A549 (cell line): ENCODE results near the gene ZNF267. TPM values are rescaled to one million over a fixed set of nuclear protein-coding genes. Genes with fewer than 3 reads are reported as not detected.

Experiments
- ATAC-seq, 2 experiments: fragments of 200-7000 bp in 1 of 2; fragments of >200 bp in 1 of 2; cut with Nextera tagmentation in 1 of 2; cut with Tn5 transposase in 1 of 2; 3 replicates each; pipeline versions ENCODE4 v1.8.0 to v1.9.1; 2018 to 2020; ENCODE audit warnings: mild to moderate bottlenecking in 1 of 2, moderate library complexity in 1 of 2
- CTCF ChIA-PET: fragments of 300-600 bp; sonication (Branson Sonifier 250); formaldehyde crosslinking; extraction: SDS; loops from one replicate; lab custom pipeline; 2021; ENCODE audit warnings: antibody characterized with exemption, inconsistent platforms; lab: Yijun Ruan, JAX
- POLR2A ChIA-PET: fragments of 350-600 bp; formaldehyde crosslinking; extraction: SDS; loops from one replicate; lab custom pipeline; 2021; ENCODE audit warnings: antibody characterized with exemption, inconsistent platforms; lab: Yijun Ruan, JAX
- DNase-seq, 2 experiments: peaks; one replicate each; pipeline versions ENCODE4 v3.0.0 to v3.0.0-alpha.2; 2011 to 2016; ENCODE audit warnings: low read depth in 1 of 2, low spot score in 1 of 2
- FAIRE-seq: peaks from 2 replicates; lab custom pipeline; 2011; peaks lifted over from hg19 to GRCh38; lab: Jason Lieb, UNC
- H3K27ac ChIP-seq, 2 experiments: fragments of >200 bp; sonication (Bioruptor Twin); formaldehyde crosslinking; 3 replicates each; pipeline ENCODE4 v1.5.1; 2016 to 2017
- H3K4me1 ChIP-seq: fragments of >200 bp; sonication (Bioruptor Twin); formaldehyde crosslinking; 3 replicates; pipeline ENCODE4 v1.6.1; 2016
- H3K4me2 ChIP-seq: fragments of >200 bp; sonication (Bioruptor Twin); formaldehyde crosslinking; 3 replicates; pipeline ENCODE4 v1.6.1; 2016
- H3K4me3 ChIP-seq: fragments of >200 bp; sonication (Bioruptor Twin); formaldehyde crosslinking; 3 replicates; pipeline ENCODE4 v1.5.1; 2016
- H3K9me3 ChIP-seq: fragments of >200 bp; sonication (Bioruptor Twin); formaldehyde crosslinking; 3 replicates; pipeline ENCODE4 v1.6.1; 2016
- ATOH8 ChIP-seq: fragments of 250-450 bp; sonication (Bioruptor Pico); IDR thresholded peaks from 2 replicates; pipeline ENCODE4 v1.5.0; 2020; ENCODE audit warnings: low read depth, mild to moderate bottlenecking, moderate library complexity
- CEBPB ChIP-seq, 2 experiments: fragments of >200 bp in 1 of 2; sonication (Bioruptor Twin) in 1 of 2; formaldehyde crosslinking in 1 of 2; IDR thresholded peaks; 2 replicates each; pipeline ENCODE4 v1.6.1; 2012 to 2016
- CHD4 ChIP-seq: fragments of 200-600 bp; sonication (generic); IDR thresholded peaks from 2 replicates; pipeline ENCODE4 v1.6.1; 2016; ENCODE audit warnings: antibody characterized with exemption, mild to moderate bottlenecking, borderline replicate concordance
- ELK1 ChIP-seq: fragments of 150-350 bp; IDR thresholded peaks from 2 replicates; pipeline ENCODE4 v1.6.1; 2014; ENCODE audit warnings: low read depth, mild to moderate bottlenecking, low read length
- ESRRA ChIP-seq: fragments of 150-350 bp; IDR thresholded peaks from 2 replicates; pipeline ENCODE4 v1.6.1; 2014; ENCODE audit warnings: mild to moderate bottlenecking, low read length, borderline replicate concordance
- HDAC2 ChIP-seq: fragments of 200-600 bp; sonication (generic); IDR thresholded peaks from 2 replicates; pipeline ENCODE4 v1.6.1; 2016
- MAFK ChIP-seq: fragments of 450-650 bp; IDR thresholded peaks from 2 replicates; pipeline ENCODE4 v1.6.1; 2014; ENCODE audit not compliant: partially characterized antibody
- MAX ChIP-seq: IDR thresholded peaks from 2 replicates; pipeline ENCODE4 v1.6.1; 2012
- MYC ChIP-seq: IDR thresholded peaks from 2 replicates; pipeline ENCODE4 v1.6.1; 2012; ENCODE audit warnings: mild to moderate bottlenecking, inconsistent platforms, low read length, improper control_type of control experiment, borderline replicate concordance
- PBX3 ChIP-seq: IDR thresholded peaks from 2 replicates; pipeline ENCODE4 v1.6.1; 2012
- RCOR1 ChIP-seq: fragments of 150-350 bp; IDR thresholded peaks from 2 replicates; pipeline ENCODE4 v1.6.1; 2014; ENCODE audit warnings: antibody characterized with exemption, low read length, low read depth
- RFX5 ChIP-seq: fragments of 450-650 bp; IDR thresholded peaks from 2 replicates; pipeline ENCODE4 v1.7.1; 2014; ENCODE audit warnings: antibody characterized with exemption, mild to moderate bottlenecking, moderate library complexity
- SMC3 ChIP-seq: fragments of >200 bp; sonication (Bioruptor Twin); formaldehyde crosslinking; IDR thresholded peaks from 3 replicates; pipeline ENCODE4 v1.6.1; 2018; ENCODE audit warnings: inconsistent platforms
- TFCP2L1 ChIP-seq: fragments of 250-450 bp; sonication (Bioruptor Pico); IDR thresholded peaks from 2 replicates; pipeline ENCODE4 v1.5.0; 2021; ENCODE audit warnings: mild to moderate bottlenecking
- ZC3H11A ChIP-seq: fragments of 450-650 bp; IDR thresholded peaks from 2 replicates; pipeline ENCODE4 v1.6.1; 2014; ENCODE audit warnings: antibody characterized with exemption, mild to moderate bottlenecking
- ZSCAN20 ChIP-seq: fragments of 250-450 bp; sonication (Bioruptor Pico); IDR thresholded peaks from 2 replicates; pipeline ENCODE4 v1.8.0; 2022; ENCODE audit warnings: mild to moderate bottlenecking, moderate library complexity
- WGBS: methylation state at CpG from one replicate; pipeline ENCODE4 v1.1.6; 2017; ENCODE audit errors: missing lambda C conversion rate; 5-methylcytosine and 5-hydroxymethylcytosine counted together
- polyA plus RNA-seq, 4 experiments: library from polyadenylated mRNA; depleted of rRNA in 3 of 4; stranded (reverse); fragments of >200 nt; fragmentation: RNase III in 1 of 4; extraction: RNeasy Plus Mini Kit Qiagen cat#74134 plus additional on column Dnase treatment in 1 of 4; gene quantifications; 2 replicates in 3 of 4; 3 replicates in 1 of 4; pipeline ENCODE4 v1.2.3, GENCODE V29; 2011 to 2017

Gene ZNF267
- polyA plus RNA-seq, 2 of the 4 experiments (the other 2 are of a cell fraction), result 8.3 to 10.2 TPM

- Histone ChIP-seq H3K9me3 (peaks cover 6% of the 10 kb centered on the region; the same call in 1 of the 3 replicates), H3K27ac (no peak overlapping the region), H3K4me3 (no peak overlapping the region), H3K4me1 (peaks cover 7% of the 10 kb centered on the region; the same call in 2 of the 3 replicates), H3K4me2 (no peak overlapping the region)
- no peak for TF ChIP-seq HDAC2
- POLR2A ChIA-PET, result no interaction called here
- ATAC-seq (no peak), FAIRE-seq (no peak), DNase-seq (no peak)
- CTCF ChIA-PET, result interaction anchor here (1.5 kb wide), 1 partner anchor 918 kb away, joined by 4 read pairs; no protein-coding TSS in a partner anchor
- WGBS, result 50% methylated on average over 2 of the region's 2 CpGs
Measured at GRCh38 chr16:31870809-31871208, 2.8 kb upstream of the ZNF267 start.

- CTCF ChIA-PET, result interaction anchor here (0.6 to 1.5 kb wide), 2 partner anchors 195 to 919 kb away, joined by 3 to 4 read pairs; no protein-coding TSS in a partner anchor
Measured at GRCh38 chr16:31871510-31871909, 2.1 kb upstream of the ZNF267 start.

GRCh38 chr16:31872201-31872600, 1.4 kb upstream of the ZNF267 start:
- H3K4me2 ChIP-seq, result no peak overlapping the region
- DNase-seq (no peak), ATAC-seq (no peak), FAIRE-seq (no peak)
- no peak overlapping the region for H3K27ac ChIP-seq
- POLR2A ChIA-PET, result interaction anchor here (0.8 to 1.0 kb wide), 2 partner anchors 159 to 412 kb away, joined by 3 read pairs; partner anchors contain the start of gene ARMC5
- WGBS, result 47% methylated on average over 6 of the region's 6 CpGs
- peaks cover 14% of the 10 kb centered on the region; the same call in 2 of the 3 replicates for H3K9me3 ChIP-seq
- CTCF ChIA-PET, result interaction anchor here (0.6 to 1.5 kb wide), 2 partner anchors 196 to 920 kb away, joined by 3 to 4 read pairs; no protein-coding TSS in a partner anchor
- peaks cover 7% of the 10 kb centered on the region; the same call in 2 of the 3 replicates for H3K4me1 ChIP-seq
- TF ChIP-seq TFCP2L1 (CRISPR knock-in tag), result no peak
- no peak for TF ChIP-seq CEBPB (IDR thresholded peaks at IDR 0.05)
- TF ChIP-seq CHD4, result no peak
- no peak for TF ChIP-seq ESRRA
- TF ChIP-seq MAX, result no peak
- TF ChIP-seq PBX3, result no peak
- TF ChIP-seq ZC3H11A, result no peak
- TF ChIP-seq SMC3, result no peak
- TF ChIP-seq ELK1, result no peak
- TF ChIP-seq MYC, result no peak
- no peak for TF ChIP-seq HDAC2
- TF ChIP-seq RFX5, result no peak
- no peak for TF ChIP-seq RCOR1
- H3K4me3 ChIP-seq, result no peak overlapping the region

More at GRCh38 chr16:31871510-31871909, 2.1 kb upstream of the ZNF267 start:
- H3K4me3 ChIP-seq, result no peak overlapping the region
- TF ChIP-seq ZSCAN20, result no peak
- TF ChIP-seq MAFK, result peak; percentile 61
- TF ChIP-seq ATOH8, result no peak
- TF ChIP-seq, all 56 proteins: peak for 1
- peaks cover 7% of the 10 kb centered on the region; the same call in 2 of the 3 replicates for H3K4me1 ChIP-seq
- DNase-seq (no peak), FAIRE-seq (no peak), ATAC-seq (no peak)
- H3K9me3 ChIP-seq, result peaks cover 11% of the 10 kb centered on the region; the same call in 1 of the 3 replicates
- no peak overlapping the region for H3K4me2 ChIP-seq
- WGBS, result 57% methylated on average over 3 of the region's 3 CpGs
- POLR2A ChIA-PET, result interaction anchor here (1.0 kb wide), 1 partner anchor 412 kb away, joined by 3 read pairs; the partner anchor contains the start of gene ARMC5
- H3K27ac ChIP-seq, result no peak overlapping the region
